Suppressor macrophage treated with lipopolysaccharide for 4 hours (primary cell): ENCODE data around the gene ATP1A4.
"Not testable (repeated sequence)": the region's sequence is repeated elsewhere in the genome, so short reads cannot be mapped to it uniquely, and the experiment has no call there.

Experiments used
- DNase-seq: peaks from one replicate; pipeline ENCODE4 v3.0.0-alpha.2; 2020

Gene ATP1A4

DNA sequence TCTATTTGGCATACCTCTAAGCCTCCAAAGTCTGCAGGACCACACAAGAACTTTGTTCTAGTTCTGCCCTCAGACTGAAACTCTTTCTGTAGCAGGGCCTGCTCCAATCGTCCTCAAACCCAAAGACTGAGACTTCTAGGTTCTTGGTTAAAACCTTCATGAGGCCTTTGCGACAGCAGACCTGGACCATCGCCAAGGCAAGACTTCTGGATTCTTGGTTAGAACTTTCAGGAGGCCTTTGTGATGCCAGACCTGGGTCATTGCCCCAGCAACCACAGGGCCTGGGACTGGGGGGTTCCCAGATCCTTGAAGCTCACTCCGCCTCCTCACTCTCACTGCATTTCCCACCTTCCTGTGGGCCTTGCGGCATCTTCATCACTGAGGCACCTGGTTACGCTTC is at the start of gene ATP1A4:
ATP1A4 (plus strand) TSS at position 301 of the 400 bp plus-strand sequence. CDS start 438 bp downstream, outside the sequence.
- no peak for DNase-seq

- DNase-seq = no peak
These were observed 49.5 kb upstream of the ATP1A4 start for GRCh38 chr1:160101717-160102522.

DNA sequence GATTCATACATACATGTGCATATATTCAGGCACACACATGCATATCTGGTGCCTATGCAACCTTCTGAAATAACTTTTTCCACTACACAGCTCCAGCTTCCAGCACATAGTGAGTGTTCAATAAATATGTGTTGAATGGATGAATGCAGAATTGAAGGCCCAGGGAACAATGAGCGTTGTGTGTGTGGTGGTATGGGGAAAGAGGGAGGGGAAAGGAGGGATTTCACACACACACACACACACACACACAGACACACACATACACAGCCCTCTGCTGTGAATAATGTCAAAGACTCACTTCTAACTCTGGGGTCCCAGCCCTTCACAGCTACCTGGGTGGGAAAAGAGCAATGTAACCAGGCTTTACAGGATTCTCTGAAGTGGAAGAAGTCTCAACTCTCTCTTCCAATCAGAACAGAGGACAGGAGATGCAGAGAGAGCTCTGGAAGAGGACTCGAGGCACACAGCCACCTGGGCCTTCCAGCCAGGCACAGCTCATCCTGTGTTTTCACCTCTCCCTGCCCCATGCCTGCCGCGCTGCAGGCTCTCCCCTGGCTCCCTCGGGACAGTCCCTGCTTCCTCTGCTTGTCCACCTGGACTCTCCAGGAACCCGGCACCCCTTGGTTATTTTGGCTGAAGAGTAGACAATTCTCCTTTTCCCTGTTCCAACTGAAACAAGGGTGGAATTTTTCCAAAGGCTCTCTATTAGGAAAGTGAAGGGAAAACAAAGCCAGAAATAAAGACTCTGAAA is 47.6 kb upstream of the ATP1A4 start:
- DNase-seq = no peak

DNA sequence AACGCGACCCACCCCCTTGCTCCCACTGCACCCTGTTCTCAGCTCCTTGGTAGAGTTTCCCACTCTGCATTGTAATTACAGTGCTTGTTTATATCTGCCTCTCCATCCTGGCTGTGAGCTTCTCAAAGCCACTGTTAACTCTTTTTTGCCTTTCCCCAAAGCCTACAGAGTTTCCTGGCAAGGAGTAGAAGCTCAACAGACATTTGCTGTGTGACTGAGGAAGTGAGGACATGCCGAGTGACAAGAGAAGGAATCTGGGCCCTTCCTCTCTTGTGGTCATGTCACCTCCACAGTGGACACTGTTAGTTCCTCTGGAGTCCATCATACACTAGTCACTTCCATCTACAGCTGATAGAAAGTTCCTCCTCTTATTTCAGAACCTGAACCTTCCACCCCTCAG is 46.9 kb upstream of the ATP1A4 start:
- peak; percentile 67 for DNase-seq

DNA sequence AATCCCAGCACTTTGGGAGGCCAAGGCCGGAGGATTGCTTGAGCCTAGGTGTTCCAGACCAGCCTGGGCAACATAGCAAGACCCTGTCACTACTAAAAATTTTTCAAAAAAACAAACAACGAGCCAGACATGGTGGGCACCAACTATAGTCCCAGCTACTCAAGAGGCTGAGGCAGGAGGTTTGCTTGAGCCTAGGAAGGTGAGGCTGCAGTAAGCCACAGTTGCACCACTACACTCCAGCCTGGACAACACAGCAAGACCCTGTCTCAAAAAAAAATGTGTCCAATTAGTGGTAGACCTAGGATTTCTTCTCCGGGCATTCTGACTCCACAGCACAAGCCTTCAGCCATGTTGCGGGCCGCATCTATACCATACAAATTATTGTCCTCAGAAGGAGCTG is 46.2 kb upstream of the ATP1A4 start:
- DNase-seq = no peak

- no peak for DNase-seq
These were observed 43.9 kb upstream of the ATP1A4 start for GRCh38 chr1:160107512-160107911.

DNA sequence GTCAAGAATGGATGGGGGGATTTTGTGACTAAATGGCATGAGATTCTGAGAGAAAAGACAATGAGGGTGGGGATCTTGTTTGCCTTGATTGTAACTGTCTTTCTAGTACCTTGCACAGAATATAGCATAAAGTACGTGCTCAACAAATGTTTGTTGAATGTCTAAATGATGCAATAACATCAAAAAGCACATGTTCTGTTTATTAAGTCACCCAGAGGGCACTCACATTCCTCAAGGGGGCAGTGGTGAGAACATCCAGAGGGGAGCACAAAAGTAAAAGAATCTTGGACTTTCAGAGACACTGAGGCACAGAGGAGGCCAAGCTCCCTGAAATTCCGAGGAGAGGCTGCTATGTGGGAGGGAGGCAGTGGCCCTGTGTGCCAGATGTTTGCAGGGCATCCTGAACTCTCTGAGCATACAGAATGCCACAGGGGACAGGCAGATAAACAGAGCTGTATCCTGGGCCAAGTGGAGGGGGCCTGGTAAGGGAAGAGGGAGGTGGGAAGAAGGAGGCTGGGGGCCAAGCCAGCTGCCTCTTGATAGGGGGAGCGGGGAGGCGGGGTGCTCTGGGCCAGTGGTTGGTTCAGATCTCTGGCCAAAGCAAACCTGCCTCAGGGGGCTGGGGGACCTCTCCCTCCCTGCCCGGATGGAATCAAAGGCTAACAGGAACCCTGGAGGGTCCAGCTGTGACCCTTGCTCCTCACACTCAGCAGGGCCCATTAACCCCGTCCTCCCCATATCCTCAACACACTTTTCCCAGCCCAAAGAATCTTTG is 42.3 kb upstream of the ATP1A4 start:
- peak; percentile 78 for DNase-seq

- no peak for DNase-seq
These were observed 41.7 kb upstream of the ATP1A4 start for GRCh38 chr1:160109686-160110085.

- not testable (repeated sequence) for DNase-seq
These were observed 39.9 kb upstream of the ATP1A4 start for GRCh38 chr1:160111462-160111861.

DNA sequence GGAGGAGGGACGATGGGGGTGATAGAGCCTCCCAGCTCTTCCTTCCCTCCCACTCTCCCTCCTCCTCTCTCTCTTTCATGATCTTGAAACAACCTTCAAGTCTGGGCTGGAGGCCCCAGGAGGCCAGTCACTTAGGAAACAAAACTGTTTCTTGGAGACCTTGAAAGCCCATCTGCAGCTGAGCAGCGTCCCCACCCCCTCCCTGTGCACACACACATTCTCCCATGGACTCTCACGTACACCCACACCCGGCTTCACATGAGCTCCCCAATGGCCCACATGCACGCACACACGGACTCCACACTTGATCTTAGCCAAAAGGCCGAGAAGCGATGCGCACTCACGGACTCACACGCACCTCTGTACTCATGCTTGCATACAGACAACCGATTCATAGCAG is 39.0 kb upstream of the ATP1A4 start:
- DNase-seq = no peak

GRCh38 chr1:160113407-160113806 is 38.0 kb upstream of the ATP1A4 start:
- DNase-seq = no peak

DNA sequence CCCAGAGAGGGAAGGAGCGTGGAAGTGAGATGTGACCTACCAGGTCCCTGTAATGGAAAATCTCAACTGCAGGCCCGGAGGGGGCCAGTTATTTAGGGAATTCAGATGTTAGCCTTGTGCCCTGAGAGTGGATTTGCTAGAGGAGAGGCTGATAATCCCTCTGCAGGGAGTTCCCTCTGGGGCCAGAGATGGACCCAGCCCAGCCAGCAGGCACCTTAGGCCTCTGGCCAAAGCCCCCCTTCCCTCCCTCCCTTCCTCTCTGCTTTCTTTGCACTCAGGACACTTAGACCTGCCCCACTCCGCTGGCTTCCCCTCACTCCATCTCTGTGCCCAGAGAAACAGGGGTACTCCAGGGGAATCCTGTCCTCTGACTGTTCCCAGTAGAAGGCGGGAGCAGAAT is 37.3 kb upstream of the ATP1A4 start:
- no peak for DNase-seq

GRCh38 chr1:160115545-160116282 is 35.7 kb upstream of the ATP1A4 start, which contains the start of gene ATP1A2:
TSS of gene ATP1A2 (plus strand) at chr1:160115759. CDS start at chr1:160115862, 103 bp downstream.
- no peak for DNase-seq

DNA sequence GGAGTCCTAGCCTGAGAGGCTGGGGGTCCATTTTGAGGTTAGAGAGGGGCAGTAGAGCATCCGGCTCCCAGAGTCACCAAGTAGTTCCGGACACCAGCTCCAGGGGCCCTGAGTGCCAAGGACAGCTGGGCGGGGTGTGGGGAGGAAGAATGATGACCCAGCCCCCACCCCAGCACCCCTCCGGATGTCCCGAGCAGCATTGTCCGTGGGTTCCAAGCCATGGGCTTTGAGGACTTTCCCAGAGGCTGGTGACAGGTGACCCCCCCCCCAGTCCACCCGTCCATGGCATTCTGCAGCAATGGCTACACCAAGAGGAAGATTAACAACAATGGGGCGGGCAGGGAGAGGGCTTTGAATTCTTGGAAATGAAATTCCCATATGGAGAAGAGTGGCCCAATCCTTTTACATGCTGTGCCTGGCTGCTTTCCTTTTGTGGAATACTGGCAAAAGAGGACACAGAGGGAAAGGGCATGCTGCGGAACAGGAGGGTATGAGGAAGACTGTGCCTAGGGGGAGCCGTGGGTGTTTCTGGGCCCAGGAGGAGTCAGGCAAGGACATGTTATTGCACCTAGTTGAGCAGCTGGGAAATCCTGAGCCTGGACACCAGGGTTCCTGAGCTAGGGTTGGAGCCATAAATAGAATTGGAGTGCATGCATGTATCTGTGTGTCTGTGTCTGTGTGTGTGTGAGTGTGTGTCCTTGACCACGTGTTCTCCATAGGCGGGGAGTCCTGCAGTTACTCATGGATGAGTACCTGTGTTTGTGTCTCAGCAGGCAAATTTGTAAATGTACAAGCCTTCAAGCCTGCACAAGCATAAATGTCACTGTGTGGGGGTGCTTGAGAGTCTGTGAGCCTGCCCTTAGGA is 34.9 kb upstream of the ATP1A4 start:
- DNase-seq = no peak

GRCh38 chr1:160117300-160117699 is 34.1 kb upstream of the ATP1A4 start:
- DNase-seq = no peak

GRCh38 chr1:160117709-160118183 is 33.7 kb upstream of the ATP1A4 start:
- no peak for DNase-seq

GRCh38 chr1:160118928-160119327 is 32.5 kb upstream of the ATP1A4 start:
- DNase-seq = no peak

- DNase-seq = no peak
These were observed 30.6 kb upstream of the ATP1A4 start for GRCh38 chr1:160120797-160121196.

- DNase-seq = no peak
These were observed 30.0 kb upstream of the ATP1A4 start for GRCh38 chr1:160121388-160121787.

DNA sequence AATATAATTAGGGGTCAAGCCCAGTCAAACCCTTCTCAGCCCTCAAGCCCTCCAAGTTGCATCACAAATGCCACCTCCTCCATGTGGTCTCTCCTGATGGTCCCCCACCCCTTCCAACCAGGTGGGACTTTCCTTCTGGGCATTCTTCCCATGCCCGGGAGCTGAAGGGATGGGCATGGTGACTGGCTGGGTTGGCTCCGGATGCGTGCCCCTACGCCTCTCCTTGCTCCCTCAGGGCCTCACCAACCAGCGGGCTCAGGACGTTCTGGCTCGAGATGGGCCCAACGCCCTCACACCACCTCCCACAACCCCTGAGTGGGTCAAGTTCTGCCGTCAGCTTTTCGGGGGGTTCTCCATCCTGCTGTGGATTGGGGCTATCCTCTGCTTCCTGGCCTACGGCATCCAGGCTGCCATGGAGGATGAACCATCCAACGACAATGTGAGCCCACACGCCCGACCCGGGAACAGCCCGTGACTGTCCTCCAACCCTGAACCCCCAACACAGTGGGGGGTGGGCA is 28.4 kb upstream of the ATP1A4 start:
- DNase-seq = no peak

DNA sequence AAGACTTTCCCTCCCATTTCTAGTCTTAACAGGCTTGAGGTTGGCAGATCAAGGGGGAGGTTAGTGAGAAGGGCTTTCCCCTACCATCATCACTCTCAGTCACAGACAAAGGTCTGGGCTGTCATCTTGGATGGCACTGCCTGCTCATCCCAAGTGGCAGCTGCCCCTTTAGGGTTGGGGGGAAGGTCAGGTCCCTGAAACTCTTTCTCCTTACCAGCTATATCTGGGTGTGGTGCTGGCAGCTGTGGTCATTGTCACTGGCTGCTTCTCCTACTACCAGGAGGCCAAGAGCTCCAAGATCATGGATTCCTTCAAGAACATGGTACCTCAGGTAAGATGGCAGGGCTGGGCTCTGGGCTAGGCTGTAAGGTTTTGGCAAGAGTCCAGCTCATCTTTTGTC is 27.7 kb upstream of the ATP1A4 start:
- no peak for DNase-seq
